ENCODE measurements around the gene SPDL1. TPM values are rescaled to one million over a fixed set of nuclear protein-coding genes. Genes with fewer than 3 reads are reported as not detected.

The SPDL1 gene
- total RNA-seq, 4 donors from 2014 or later: 4.1 to 19.3 (median 7.6) TPM

- Histone ChIP-seq H3K9me3 (no peaks in the 10 kb centered on the region), H3K36me3 (no peaks in the 10 kb centered on the region), H3K27ac (no peak overlapping the region), H3K27me3 (no peaks in the 10 kb centered on the region), H3K4me1 (peaks cover 0 to 3% of the 10 kb centered on the region in 2 donors), H3K4me3 (replicated peaks in 1 of 3) (peak overlapping the region in 1 of 3 donors; percentile 14)
- intact Hi-C loops (cut with DNase I): no loop called here
- DNase-seq: peak in 1 of 2 donors; percentile 6
- TF ChIP-seq CTCF (IDR thresholded peaks at IDR 0.05): no peak
- no peak for TF ChIP-seq POLR2A (IDR thresholded peaks at IDR 0.05)
- 21 to 26% methylated on average over 13 to 14 of the region's 18 CpGs for WGBS, 2 donors
These were observed 54.1 kb downstream of the SPDL1 start for GRCh38 chr5:169637549-169638121.

GRCh38 chr5:169641253-169641652, 57.7 kb downstream of the SPDL1 start:
- no peak overlapping the region for H3K27ac ChIP-seq
- no peaks in the 10 kb centered on the region for H3K27me3 ChIP-seq
- H3K4me3 ChIP-seq (replicated peaks in 1 of 3): no peak overlapping the region
- H3K4me1 ChIP-seq: peaks cover 0 to 3% of the 10 kb centered on the region in 2 donors
- TF ChIP-seq CTCF (IDR thresholded peaks at IDR 0.05): no peak
- TF ChIP-seq POLR2A (IDR thresholded peaks at IDR 0.05): no peak
- DNase-seq: peak; percentile 37 to 45
- H3K36me3 ChIP-seq: no peaks in the 10 kb centered on the region
- intact Hi-C loops (cut with DNase I): no loop called here
- 12 to 16% methylated on average over 6 of the region's 6 CpGs for WGBS, 2 donors
- H3K9me3 ChIP-seq: no peaks in the 10 kb centered on the region

- TF ChIP-seq POLR2A (IDR thresholded peaks at IDR 0.05) (no peak), CTCF (IDR thresholded peaks at IDR 0.05) (no peak)
- H3K4me3 ChIP-seq (replicated peaks in 1 of 3): no peak overlapping the region
- intact Hi-C loops (cut with DNase I): no loop called here
- H3K27me3 ChIP-seq: no peaks in the 10 kb centered on the region
- no peaks in the 10 kb centered on the region for H3K4me1 ChIP-seq
- H3K9me3 ChIP-seq: no peaks in the 10 kb centered on the region
- no peak overlapping the region for H3K27ac ChIP-seq
- no peaks in the 10 kb centered on the region for H3K36me3 ChIP-seq
- WGBS, 2 donors: 81 to 89% methylated on average over 3 of the region's 3 CpGs
- DNase-seq: no peak
These were observed 63.3 kb downstream of the SPDL1 start for GRCh38 chr5:169646856-169647255.

GRCh38 chr5:169647566-169647965, 64.0 kb downstream of the SPDL1 start:
- 3 to 9% methylated on average over 1 of the region's 1 CpG for WGBS, 2 donors
- H3K9me3 ChIP-seq: no peaks in the 10 kb centered on the region
- H3K27ac ChIP-seq: no peak overlapping the region
- DNase-seq: no peak
- H3K27me3 ChIP-seq: no peaks in the 10 kb centered on the region
- no peak overlapping the region for H3K4me3 ChIP-seq (replicated peaks in 1 of 3)
- H3K36me3 ChIP-seq: no peaks in the 10 kb centered on the region
- no peak for TF ChIP-seq POLR2A (IDR thresholded peaks at IDR 0.05)
- TF ChIP-seq CTCF (IDR thresholded peaks at IDR 0.05): no peak
- intact Hi-C loops (cut with DNase I): no loop called here
- H3K4me1 ChIP-seq: no peaks in the 10 kb centered on the region

GRCh38 chr5:169648725-169649310, 65.2 kb downstream of the SPDL1 start:
- Histone ChIP-seq H3K4me3 (replicated peaks in 1 of 3) (no peak overlapping the region), H3K27me3 (no peaks in the 10 kb centered on the region), H3K27ac (no peak overlapping the region), H3K4me1 (no peaks in the 10 kb centered on the region), H3K9me3 (no peaks in the 10 kb centered on the region), H3K36me3 (no peaks in the 10 kb centered on the region)
- WGBS, 2 donors: 37 to 45% methylated on average over 11 to 13 of the region's 13 CpGs
- DNase-seq: peak; percentile 3 to 14
- intact Hi-C loops (cut with DNase I): no loop called here
- TF ChIP-seq POLR2A (IDR thresholded peaks at IDR 0.05): no peak
- TF ChIP-seq CTCF (IDR thresholded peaks at IDR 0.05): no peak
